NCI-H524 treated with DMSO at 0.1 percent for 48 hours (cell line): ENCODE results near the gene PYCARD.
A peak's percentile ranks its signal among the peaks of the same experiment; 100 is the strongest.
"Not testable (repeated sequence)": the region's sequence is repeated elsewhere in the genome, so short reads cannot be mapped to it uniquely, and the experiment has no call there.

Experiments used
- DNase-seq: peaks from one replicate; lab custom pipeline; 2025; lab: John Stamatoyannopoulos, UW

PYCARD gene

DNA sequence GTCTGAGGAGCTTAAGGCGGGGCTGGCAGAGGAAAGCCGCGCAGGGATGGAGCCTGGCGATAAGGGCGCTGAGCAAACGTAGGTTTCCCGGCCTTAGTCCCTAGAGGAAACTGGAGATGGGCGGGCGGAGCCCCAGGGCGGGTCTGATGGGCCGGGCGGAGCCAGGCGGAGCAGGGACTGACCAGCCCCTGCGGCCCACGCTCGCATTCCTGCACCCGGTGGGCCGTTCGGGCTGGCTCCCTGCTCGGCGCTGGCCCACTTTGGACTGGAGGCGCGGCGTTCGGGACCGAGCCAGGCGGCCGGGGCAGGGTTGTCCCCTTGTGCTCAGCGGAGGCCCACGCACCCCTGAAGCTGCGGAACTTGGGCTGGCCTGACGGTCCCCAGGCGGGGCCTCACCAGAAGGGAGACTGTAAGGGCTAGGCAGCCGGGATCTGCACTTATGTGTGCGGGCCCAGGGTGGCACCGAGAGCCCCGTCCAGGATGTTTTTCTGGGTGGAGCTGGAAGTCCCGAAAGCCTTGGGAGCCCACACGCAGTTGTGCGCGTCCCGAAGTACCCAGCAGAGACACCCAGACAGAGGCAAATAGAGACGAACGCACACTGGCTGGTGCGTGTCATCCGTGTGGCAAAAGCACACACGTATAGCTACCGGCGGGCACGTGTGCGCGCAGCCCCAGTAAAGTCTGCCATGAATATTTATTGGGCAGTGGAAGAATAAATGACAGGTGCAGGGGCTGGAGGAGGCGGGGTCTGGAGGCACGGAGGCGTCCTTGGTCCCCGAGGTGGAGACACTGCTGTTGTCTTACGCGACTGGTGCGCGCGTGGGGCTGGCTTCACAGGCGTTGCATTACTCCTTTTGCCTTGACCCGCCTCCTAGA, 13.0 kb upstream of the PYCARD start:
- DNase-seq, result peak; percentile 54

DNA sequence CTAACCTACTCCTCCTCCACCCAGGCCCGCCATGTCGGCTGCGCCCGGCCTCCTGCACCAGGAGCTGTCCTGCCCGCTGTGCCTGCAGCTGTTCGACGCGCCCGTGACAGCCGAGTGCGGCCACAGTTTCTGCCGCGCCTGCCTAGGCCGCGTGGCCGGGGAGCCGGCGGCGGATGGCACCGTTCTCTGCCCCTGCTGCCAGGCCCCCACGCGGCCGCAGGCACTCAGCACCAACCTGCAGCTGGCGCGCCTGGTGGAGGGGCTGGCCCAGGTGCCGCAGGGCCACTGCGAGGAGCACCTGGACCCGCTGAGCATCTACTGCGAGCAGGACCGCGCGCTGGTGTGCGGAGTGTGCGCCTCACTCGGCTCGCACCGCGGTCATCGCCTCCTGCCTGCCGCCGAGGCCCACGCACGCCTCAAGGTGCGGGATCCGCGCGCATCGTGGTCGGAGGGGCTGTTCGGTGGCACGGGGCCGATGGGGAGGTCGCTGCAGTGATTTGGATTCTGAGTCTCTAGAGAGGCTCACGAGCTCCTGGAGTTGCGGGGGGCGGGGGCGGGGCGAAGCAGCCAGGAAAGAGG, 12.2 kb upstream of the PYCARD start:
- DNase-seq, result no peak

DNA sequence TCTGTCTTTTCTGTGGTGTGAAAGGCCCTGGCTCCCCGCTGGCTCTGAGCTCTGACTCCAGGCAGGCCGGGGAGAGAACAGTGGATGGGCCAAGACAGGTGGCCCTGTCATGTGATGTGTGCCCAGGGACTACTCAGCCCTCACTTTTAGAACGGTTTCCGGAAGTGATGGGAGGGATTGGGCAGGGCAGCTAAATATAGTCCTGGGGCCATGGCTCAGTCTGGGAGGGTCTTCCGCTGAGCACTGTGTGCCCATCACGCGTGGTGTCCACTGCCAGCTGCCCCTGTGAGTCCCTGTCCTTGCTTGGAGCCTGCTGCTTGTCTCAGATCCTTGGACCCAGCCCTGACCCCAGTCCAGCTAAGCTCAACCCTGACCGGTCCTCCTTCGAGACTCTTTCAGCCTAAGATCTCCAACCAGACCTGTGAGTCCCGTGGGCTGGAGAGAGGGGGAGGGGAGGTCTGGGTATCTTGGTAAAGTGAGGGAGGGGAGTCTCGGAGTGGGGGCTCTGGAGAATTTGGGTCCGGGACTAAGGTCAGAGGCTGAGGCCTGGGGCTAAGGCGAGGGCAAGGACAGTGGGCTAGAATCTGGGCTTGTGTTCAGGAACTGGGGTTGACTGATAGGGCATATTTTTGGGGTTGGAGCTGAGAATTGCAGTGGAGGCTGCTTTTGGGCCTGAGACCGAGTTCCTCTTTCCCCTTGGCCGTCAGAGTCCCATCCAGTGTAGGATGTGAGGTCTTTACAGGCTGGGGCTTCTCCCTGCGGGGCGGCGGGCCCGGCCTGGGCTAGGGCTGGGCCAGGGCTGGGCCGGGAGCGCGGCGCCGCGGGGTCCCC, 11.5 kb upstream of the PYCARD start, which contains the start of gene TRIM72:
Gene TRIM72, plus strand, starts transcription at position 243 of the 831 bp plus-strand sequence. CDS start 620 bp downstream, outside the sequence.
- DNase-seq, result no peak

DNA sequence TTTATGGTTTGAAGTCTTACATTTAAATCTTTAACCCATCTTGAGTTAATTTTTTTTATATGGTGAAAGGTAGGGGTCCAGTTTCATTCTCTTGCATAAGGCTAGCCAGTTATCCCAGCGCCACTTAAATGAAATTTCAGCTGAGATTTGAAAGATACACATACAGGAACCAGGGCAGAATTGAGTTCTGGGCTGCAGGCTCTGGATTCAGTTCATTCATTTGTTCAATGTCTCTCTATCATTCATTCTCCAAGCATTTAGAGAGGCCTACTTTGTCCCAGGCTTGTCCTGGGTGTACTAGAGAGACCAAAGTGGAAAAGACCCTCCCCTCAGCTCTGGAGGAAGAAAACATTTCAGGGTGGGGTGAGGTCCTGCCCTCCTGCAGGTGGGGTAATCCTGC, 10.8 kb upstream of the PYCARD start:
- DNase-seq, result no peak

DNA sequence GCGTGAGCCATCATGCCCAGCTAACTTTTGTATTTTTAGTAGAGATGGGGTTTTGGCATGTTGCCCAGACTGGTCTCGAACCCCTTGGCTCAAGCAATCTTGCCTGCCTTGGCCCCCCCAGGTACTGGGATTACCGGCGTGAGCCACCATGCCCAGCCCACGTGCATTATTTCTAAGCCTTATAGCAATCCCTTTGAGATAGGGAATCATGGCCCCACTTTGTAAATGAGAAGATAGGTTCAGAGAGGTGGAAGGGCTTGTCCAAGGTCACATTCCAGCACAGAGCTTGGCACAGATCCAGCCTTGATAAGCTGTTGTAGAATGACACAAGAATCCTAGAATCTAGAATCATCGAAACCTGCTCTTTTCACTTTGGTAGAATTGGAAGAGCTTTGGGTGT, 4.2 kb upstream of the PYCARD start:
- no peak for DNase-seq

DNA sequence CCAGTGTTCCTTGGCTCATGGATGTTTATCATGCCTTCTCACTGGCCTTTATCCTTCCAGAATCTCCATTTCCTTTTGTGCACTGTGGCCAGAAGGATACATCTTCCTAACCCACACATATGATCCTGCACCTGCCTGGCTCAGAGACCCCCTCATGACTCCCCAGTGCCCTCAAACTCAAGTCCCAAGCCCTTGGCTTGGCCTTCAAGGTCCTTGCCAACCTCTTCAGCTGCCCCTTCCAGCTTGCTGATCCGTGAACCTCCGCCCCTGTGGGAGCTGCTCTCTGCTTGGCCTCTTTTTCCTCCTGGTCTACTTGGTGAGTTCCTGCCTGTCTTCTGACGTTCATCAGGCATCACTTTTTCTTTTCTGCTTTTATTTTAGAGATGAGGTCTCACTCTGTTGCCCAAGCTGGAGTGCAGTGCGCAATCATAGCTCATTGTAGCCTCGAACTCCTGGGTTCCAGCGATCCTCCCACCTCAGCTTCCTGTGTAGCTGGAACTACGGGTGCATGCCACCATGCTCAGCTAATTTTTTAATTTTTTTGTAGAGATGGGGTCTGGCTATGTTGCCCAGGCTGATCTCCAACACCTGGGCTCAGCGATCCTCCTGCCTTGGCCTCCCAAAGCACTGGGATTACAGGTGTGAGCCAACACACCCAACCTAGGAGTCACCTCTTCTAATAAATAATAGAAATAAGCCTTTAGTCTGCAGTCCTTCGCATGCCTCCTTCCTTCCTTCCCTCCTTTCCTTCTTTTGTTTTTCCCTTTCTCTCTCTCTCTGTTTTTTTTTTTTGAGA, 2.5 kb upstream of the PYCARD start:
- no peak for DNase-seq

DNA sequence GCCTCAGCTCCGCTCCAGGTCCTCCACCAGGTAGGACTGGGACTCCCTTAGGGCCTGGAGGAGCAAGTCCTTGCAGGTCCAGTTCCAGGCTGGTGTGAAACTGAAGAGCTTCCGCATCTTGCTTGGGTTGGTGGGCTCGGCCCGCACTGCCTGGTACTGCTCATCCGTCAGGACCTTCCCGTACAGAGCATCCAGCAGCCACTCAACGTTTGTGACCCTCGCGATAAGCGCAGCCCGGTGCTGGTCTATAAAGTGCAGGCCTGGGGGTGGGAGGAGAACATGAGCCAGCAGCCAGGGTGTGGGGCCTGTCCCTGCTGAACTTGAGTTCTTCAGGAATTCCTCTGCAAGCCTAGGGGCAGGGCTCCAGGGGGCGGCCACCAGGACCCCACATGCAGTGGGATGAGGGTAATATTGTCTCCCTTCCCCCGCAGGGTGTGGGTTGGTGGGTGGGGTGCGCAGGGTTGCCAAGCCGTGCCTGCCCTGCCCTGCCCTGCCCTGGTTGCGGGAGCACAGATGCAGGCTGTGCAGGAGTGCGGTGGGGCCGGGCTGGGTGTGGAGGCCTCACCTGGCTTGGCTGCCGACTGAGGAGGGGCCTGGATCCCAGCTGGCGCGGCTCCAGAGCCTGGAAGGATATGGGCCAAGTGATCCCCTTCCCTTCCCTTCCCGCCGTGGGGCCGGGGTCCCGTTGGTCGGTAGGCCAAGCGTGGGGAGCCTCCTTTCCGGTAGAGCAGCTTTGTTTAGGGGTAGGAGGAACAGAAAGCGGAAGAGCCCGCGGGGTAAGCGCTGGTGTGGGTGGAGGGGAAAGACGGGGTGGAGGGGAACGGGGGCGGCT, 762 bp downstream of the PYCARD start:
- DNase-seq, result no peak

DNA sequence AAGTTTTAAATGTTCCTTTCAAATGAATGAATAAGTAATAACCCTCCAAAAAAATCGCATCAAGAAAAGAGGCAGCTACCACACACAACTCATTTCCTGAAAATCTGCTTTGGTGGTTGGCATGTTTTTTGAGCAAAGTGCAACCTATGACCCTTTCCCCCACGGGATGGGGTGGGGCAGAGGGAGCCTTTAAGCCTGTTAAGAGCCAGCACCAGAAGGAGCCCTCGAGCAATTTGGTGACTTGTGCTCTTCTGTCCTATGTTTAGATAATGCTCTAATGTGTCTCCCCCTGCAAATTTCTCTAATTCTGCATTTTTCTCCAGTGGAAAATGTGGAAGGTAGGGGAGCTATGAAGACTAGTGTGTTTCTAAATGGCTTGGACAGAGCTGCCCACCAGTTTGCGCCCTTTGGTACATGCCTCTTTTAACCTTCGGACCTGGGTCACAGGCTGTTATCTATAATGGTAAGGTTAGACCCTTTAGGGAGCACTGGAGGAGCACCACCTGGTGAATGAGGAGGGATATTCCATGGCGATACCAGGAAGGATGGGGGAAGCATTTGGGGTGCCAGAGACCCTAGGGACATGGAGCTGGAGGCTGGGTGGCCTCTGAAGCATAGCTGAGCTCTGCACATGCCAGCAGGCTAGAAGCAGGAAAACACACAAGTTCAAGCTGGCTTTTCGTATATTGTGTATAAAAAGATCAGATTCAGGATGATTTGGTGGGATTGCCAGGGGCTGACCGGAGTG, 1.6 kb downstream of the PYCARD start:
- no peak for DNase-seq

DNA sequence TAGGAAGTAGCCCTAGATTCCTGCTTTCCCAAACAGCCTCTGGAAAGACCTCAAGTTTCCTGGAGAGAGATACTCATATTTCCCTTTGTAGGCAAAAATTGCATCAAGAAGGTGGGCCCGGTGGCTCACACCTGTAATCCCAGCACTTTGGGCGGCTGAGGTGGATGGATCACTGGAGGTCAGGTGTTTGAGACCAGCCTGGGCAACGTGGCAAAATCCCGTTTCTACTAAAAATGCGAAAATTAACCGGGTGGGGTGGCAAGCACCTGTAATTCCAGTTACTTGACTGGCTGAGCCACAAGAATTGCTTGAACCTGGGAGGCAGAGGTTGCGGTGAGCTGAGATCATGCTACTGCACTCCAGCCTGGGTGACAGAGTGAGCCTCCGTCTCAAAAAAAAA, 2.4 kb downstream of the PYCARD start:
- not testable (repeated sequence) for DNase-seq

DNA sequence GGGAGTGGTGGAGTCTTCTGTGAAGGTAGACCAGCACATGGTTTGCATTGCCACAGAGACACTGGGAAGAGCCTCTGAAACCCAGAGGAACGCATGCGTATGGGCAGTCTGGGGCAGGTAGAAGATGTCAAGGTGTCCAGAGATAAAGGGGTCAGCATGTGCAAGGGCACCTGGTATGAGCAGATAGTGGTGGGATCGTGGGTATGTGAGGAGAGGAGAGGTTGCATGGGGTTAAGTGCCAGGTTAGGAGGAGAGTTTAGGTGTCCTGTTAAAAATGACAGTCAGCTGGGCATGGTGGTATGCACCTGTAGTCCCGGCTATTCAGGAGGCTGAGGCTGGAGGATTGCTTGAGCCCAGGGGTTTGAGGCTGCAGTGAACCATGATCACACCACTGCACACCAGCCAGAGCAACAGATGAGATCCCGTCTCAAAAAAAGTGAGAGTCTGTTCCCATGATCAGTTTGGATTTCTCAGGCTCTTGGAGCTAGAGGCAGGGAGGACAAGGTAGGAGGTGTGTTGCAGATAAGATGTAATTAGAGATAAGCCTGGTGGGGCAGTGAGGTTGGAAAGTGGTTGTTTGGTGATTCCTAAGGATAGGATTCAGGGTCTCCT, 3.0 kb downstream of the PYCARD start:
- DNase-seq, result no peak

DNA sequence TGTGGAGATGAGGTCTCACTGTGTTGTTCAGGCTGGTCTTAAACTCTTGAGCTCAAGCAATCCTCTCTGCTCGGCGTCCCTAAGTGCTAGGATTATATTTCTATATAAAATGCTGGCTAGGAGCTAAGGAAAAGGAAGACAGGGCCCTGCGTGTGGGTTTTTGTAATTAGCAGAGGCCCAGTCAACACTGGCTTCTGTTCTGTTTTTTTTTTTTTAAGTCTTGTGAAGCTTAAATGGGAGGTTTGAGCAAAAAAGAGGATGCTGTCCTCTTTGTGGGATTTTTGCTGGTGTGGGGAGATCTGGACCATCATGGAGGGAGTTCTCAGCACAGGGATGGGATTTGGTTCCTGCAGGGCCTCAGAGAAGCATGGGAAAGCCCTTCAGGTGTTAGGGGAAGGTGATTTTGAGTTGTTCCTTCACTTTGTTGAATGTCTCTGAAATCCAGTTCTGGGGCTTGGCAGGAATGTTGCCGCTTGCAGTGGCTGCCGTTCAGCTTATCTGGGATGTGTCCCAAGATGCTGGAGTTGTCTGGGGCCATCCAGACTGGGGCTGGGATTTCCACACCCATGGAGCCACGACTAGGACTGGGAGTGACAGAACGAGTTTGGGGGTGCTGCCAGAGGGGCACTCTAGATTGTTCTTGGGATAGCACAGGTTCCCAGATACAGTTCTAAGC, 4.2 kb downstream of the PYCARD start:
- no peak for DNase-seq

DNA sequence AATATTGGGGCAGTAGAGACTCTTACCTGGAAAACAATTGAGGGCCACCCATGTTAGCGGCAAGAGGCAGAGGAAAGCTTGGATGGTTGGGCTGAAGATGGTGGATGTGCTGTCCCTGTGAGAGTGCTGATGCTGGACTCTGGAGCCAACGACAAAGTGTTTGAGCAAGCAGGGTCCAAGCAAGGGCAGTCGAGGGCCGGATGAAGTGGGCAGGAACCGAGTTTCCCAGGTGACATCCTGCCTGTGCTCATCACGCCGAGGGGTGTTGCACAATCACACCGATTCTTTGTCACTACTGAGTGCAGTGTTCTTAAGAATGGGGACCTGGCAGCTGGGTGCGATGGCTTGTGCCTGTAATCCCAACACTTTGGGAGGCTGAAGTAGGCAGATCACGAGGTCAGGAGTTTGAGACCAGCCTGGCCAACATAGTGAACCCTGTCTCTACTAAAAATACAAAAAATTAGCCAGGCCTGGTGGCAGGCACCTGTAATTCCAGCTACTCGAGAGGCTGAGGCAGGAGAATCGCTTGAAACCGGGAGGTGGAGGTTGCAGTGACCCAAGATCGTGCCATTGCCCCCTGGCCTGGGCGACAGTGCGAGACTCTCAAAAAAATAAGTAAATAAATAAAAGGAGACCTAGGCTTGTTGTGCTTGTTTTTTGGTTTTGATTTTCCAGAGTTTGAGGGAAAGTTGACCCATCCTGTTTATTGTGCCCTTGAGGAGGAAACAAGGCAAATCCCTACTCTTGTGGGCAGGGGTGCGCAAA, 6.1 kb downstream of the PYCARD start:
- DNase-seq, result no peak

DNA sequence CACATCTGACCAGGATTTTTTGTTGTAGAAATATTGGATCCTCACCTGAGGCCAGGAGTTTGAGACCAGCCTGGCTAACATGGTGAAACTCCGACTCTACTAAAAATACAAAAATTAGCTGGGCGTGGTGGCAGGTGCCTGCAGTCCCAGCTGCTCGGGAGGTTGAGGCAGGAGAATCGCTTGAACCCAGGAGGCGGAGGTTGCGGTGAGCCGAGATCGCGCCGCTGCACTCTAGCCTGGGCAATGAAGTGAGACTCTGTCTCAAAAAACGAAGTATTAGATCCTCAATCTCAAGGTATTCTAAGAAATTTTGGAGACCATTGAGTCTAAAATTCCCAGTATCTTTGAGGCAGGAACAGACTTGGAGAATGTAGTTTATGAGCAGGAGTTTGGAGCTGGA, 6.7 kb downstream of the PYCARD start:
- not testable (repeated sequence) for DNase-seq

DNA sequence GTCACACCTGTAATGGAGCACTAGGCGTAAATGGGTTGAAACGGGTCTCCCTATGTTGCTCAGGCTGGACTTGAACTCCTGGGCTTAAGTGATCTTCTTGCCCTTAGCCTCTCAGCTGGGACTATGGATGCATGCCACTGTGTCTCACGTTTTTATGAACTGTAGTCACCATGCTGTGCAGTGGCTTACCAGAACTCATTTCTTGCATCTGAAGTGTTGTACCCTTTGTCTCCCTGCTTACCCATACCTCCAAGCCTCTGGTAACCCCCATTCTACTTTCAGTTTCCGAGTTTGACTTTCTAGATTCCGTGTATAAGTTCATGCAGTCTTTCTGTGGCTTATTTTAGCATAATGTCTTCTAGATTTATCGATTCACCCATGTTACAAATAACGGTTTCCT, 7.7 kb downstream of the PYCARD start:
- DNase-seq, result no peak

DNA sequence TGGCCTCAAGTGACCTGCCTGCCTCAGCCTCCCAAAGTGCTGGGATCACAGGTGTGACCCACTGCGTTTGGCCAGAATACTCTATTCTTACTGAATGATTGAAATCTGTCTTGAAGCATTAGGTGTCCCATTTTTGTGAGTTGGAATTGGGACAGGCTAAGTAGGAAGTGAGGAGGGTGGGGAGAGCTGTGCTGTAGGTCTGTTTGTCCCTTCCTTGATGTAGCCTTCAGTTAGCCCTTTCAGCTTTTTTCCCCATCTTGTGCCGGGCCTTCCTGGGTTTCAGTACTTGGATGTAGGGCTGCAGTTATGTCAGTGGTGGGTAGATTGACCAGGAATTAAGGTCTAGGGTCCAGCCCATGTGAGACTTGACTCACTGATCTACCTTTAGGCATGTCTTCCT, 8.7 kb downstream of the PYCARD start:
- DNase-seq, result no peak

DNA sequence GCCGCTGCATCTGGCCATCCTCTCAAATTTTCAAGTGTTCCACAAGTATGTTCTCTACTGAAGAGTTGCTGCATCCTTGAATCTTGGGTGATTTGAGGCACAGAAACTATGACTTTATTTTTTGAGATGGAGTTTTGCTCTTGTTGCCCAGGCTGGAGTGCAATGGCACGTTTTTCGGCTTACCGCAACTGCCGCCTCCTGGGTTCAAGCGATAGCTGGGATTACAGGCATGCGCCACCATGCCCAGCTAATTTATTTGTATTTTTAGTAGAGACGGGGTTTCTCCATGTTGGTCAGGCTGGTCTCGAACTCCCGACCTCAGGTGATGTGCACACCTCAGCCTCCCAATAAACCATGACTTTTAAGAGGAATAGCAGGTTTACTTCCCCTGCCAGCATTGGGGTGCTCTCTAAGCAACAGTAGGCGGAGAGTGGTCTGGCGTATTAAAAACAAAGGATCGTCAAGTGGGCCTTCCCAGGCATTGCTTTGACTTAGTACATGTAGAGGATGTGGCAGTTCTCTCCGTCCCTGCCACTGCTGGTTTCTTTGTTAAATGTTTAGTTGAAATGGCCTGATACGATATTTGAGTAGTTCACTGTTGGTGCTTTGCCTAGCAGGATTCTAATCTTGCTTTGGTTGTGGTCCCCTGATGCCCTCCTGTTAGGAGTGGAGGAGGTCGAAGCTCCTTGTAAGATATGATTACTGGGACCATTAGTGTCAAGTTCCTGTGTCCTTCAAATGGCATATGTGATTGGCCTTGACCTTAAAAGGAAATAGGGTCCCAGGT, 9.5 kb downstream of the PYCARD start:
- DNase-seq, result no peak

DNA sequence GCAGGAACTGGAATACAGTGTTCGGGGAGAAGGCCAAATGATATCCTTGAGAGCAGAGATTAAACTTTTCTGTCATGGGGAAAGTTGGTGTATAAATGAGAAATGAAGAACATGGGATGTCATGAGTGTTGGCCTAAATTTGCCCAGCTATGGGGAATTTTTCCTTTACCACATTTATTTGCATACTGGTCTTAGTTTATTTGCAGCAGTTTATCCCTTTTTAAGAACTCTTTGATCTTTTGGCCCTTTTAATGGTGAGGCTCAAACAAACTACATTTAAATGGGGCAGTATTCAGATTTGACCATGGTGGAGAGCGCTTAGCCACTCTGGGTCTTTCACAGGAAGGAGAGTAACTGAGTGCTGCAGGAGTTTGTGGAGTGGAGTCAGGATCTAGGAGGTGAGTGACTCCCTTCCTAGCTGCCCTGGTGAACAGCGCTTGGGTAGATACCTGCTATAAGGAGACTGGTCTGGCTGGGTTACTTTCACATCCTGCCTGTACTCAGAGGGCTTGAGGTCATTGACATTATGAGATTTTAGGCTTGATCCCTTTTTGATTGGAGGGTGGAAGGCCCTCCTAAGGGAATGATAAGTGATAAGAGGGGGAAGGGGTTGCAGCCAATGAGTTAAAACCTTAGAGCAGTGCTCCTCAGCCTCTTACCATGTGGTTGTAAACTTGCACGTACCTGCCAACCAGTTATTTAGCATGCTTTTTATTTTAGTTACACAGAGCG, 10.7 kb downstream of the PYCARD start:
- DNase-seq, result no peak
